GM20000 (cell line): Measurements from ENCODE around the gene FPGS.

ENCODE experiments used
- DNase-seq: peaks from one replicate; pipeline ENCODE4 v3.0.0; 2012; ENCODE audit warnings: low spot score
- TF ChIP-seq, protein P1 (sequence below): IDR thresholded peaks from 2 replicates; pipeline ENCODE4 v1.5.1; 2012; ENCODE audit warnings: mild to moderate bottlenecking, control low read depth; ENCODE audit errors: extremely low read depth, missing control alignments

The FPGS gene

DNA sequence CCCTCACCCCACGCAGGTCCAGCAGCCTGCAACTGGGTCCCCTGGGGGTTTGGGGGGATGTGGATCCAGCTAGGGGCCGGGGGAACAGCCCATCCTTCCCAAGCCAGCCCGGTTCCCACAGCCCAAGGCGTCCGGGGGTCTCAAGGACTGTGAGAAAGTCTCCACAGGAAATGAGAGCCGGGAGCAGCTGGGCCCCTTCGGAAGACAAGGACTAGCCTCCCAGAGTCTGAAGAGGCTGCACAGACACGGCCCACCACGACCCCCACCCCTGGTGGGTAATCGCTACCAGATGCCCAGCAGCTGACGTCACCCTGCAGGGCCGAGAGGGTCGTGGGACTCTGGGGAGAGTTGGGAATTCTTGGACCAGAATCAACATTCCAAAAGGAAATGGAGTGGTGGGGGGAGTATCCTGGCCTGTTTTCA, 34.8 kb upstream of the FPGS start:
- DNase-seq, result no peak
- TF ChIP-seq, protein P1, sequence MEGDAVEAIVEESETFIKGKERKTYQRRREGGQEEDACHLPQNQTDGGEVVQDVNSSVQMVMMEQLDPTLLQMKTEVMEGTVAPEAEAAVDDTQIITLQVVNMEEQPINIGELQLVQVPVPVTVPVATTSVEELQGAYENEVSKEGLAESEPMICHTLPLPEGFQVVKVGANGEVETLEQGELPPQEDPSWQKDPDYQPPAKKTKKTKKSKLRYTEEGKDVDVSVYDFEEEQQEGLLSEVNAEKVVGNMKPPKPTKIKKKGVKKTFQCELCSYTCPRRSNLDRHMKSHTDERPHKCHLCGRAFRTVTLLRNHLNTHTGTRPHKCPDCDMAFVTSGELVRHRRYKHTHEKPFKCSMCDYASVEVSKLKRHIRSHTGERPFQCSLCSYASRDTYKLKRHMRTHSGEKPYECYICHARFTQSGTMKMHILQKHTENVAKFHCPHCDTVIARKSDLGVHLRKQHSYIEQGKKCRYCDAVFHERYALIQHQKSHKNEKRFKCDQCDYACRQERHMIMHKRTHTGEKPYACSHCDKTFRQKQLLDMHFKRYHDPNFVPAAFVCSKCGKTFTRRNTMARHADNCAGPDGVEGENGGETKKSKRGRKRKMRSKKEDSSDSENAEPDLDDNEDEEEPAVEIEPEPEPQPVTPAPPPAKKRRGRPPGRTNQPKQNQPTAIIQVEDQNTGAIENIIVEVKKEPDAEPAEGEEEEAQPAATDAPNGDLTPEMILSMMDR, result no peak

DNA sequence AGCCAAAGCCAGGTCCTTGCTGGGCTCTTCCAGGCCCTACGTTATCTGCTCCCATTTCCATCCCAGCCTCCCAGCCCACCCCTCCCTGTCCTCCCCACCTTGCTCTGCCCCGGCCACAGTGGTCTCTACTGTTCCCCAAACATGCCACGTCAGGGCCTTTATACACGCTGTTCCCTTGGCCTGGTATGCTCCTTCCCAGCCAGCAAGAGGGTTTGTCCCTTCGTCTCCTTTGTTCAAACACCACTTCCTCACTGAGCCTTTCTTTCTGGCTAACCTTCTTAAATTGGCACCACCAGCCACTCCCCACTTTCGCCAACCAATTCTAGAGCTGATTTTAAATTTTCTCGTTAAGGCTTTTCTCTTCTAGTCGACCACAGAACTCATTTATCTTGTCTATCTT, 34.0 kb upstream of the FPGS start:
- no peak for DNase-seq
- TF ChIP-seq, protein P1, result no peak

DNA sequence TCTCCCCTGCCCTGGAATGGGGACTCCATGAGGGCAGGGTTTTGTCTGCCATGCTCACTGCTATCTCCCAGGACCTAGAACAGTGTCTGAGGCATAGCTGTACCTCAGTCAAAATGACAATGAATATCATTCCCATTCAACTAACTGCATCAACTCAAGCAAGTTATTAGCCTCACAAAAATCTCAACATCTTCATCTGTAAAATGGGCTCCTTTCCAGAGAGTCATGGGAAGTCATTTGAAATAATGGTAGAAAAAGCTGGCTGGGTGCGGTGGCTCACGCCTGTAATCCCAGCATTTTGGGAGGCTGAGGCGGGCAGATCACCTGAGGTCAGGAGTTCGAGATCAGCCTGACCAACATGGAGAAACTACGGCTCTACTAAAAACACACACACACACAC, 33.6 kb upstream of the FPGS start:
- DNase-seq, result no peak
- TF ChIP-seq, protein P1, result no peak

DNA sequence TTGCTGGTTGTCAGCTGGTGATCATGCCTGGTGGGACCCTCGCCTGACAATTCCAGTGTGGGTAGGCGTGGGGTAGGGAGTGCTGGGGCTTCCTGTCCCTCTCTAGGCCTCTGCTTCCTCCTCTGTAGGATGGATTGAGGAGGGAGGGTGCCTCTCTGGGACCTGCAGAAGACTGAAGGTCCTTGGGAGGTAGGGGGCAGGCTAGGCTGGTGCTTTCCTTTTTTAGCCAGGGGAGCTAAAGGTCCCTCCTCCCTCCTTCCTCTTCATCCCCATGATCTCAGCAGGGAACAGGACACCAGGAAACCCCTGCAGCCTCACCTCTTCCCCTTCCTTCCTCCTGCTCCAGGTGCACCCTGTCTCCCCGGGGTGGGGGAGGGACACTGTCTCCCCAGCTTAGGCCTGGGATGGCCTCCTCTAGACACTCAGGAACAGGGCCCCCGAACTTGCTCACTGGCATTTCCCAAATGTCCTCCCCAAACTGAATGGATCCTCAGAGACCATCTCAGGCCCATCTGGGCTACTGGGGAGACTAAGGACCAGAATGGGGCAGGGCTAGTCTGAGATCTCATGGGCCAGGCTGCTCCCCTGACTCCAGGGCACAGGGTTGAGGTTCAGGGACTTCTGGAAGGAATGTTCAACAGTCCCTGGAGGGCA, 32.6 kb upstream of the FPGS start:
- DNase-seq, result no peak
- TF ChIP-seq, protein P1, result no peak

DNA sequence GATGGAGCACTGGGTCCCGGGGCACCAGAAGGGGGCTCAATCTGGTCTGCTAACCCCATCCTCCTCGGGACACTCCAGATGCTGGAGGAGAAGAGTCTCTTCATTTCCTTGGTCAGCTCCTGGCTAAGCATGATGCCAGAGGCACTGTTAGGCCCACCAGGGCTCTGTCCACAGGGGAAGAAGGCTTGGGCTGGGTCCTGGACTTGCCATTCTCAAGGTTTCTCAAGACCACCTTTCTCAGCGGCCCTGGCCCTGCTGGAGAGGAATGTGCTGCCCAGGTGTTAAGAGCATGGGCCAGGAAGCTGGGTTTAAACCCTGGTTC, 32.1 kb upstream of the FPGS start:
- no peak for DNase-seq
- TF ChIP-seq, protein P1, result no peak

DNA sequence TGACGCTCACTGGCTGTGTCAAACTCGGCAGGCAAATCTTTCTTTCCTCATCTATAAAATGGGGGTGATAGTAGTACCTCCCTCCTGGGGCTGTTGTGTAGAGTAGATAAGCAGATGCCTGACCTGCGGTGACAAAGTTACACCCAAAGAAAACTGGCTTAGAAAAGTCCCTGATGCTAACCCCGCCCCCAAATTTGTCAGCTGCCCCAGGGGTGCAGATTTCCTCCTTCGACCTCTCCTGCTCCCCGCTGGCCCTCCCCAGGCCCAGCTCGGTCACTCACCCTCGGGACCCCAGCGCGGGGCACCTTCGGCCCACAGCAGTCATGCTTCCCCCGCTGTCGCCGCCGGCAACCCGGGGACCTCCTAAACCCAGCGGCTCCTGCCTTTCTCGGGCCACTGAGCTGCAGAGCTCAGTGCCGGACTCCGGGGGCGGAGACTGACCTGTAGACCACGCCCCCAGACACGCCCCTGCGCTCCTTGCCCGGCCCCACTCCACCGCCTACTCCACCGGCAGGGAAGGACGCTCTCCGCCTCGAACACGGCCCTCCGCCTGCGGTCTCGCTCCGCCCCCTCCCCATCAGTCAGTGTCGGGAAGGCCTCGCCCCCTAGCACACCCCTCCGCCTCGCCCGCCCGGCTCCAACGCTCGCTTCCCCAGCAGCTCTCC, 31.6 kb upstream of the FPGS start:
- peak; percentile 96 for DNase-seq

DNA sequence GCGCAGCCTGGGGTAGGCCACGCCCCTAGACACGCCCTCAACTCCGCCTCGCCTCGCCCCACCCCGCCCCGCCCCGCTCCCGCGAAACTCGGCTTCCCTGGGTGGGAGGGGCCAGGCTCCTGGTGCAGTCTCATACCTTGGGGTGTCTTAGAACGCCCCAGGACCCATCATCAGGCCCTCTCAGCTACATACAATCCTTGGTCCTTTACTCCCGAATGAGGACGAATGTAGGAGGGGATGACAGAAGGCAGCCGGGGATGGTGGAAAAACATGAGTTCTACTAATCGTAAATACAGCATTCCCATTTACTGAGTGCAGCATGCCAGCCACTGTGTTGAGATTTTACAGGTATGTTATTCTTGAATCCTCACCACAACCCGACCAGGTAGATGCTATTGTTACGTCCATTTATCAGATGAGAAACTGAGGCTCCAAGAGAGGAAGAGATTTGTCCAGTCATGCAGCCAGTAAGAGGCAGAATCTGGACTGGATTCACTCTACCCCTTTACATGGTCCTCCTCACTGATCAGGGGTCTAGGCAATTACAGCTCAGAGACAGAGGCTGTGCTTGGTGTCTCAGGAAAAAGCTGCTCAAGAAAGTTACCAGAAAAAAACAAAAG, 31.0 kb upstream of the FPGS start:
- no peak for DNase-seq
- TF ChIP-seq, protein P1, result no peak

More for the DNA sequence above, 31.6 kb upstream of the FPGS start:
- TF ChIP-seq, protein P1, result no peak
